CD1c-positive myeloid dendritic cell (primary cell): ENCODE measurements around the gene ZNF423.

Experiments used
- DNase-seq: peaks from one replicate; pipeline ENCODE4 v3.0.0-alpha.2; 2016; ENCODE audit errors: extremely low spot score

The ZNF423 gene

DNA sequence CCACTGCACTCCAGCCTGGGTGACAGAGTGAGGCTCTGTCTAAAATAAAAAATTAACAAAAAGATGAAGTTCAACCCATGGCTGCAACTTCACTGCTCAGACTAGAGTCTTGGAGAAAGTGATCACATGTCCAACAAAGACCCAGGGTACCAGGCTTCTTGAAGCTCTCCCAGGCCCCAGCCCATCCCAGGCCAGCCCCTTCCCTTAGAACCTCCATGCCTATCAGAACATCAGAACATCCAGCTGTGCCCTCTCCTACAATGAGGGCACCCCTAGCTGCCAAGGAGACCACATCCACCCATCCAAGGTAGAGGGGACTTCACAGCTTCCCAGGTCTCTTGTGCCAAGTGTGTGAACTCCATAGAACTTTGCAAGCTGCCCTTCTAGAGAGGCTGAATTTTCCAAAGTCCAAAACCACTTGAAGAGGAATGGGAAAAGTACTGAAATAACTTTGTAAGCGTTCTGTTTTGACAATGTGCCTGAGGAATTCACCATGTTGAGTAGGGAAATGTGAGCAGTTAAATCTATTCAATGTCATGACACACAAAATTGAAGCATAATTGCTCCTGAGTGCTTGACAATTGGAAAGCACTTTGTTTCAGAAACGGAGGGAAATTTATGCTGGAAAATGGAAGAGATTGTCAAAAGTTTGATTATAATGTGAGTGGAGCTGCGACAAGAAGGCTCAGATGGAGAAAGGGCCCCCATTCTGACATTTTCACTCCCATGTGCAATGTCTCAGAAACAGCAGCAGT is 230.4 kb downstream of the ZNF423 start:
- no peak for DNase-seq

DNA sequence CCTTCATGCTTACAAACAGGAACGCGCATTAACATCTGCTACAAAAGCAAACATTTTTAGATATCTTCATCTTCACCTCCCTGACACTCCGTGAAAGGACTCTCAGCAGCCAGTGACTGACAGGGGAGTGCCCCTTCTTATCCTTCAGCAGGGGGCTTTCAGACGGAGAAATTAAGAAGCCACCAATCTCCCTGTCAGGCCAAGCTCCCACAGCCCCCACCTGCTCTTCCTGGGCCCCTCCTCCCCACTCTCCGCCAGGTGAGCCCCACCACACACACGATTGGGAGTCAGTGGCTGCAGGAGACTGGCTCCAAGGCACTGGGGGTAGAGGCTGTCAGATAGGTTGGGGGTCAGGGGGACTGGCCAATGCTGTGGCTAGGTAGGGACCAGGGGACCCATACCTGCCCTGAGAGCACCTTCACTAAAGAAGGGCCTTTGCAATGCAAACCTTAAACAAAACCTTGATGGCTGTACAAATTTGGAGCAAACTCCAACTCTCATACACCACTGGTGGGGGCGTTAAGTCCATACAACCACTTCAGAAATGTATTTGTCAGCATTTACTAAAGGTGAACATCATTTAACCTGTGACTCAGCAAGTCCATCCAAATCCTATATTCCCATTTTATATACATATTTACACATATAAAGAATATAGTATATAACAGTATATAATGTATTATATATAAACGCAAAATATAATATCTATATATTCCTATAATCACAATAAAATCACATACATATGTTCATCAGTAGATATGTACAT is 232.2 kb downstream of the ZNF423 start:
- DNase-seq = no peak

DNA sequence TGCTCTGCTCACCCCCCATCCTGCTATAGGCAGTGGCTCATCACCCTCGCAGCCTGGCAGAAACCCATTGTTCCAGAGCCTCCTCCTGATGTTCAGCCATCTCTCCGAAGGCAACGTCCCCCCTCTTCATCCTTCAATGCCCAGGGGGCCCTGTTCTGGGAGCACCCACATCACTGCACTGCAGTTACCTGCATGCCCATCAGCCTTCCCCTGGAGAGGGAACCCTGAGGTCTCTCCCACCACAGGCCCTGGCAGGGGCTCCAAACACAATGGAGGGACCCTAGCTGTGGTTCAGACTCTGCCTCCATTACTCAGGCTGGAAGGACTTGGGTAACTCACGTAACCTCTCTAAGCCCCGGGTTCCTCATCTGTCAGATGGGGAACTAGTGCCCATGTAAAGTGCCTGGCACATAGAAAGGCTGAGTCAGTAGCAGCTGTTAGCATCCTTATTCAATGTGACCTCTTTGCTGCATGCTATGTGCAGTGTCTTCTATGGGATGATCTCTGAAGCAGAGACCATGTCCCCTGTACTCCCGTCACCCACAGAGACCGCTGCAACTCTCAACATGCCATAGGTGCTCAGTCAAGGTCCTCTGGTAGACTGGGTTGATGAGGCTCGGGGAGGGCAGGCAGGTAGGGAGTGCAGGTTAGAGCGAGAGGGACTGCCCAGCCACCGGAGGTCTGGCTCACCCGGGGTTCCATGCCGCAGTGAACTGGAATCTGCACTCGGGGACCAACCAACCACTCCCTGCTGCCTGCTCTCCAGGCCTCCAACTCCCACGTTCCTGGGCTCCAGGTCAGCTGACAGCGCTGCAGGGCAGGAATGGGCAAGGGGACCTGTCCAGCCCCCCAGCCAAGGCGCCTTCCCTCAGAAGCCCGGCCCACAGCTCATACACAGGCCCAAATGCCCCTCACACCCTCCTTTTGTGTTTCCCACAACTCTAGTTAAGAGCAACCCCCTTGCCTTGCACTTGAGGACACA is 233.2 kb downstream of the ZNF423 start:
- no peak for DNase-seq

DNA sequence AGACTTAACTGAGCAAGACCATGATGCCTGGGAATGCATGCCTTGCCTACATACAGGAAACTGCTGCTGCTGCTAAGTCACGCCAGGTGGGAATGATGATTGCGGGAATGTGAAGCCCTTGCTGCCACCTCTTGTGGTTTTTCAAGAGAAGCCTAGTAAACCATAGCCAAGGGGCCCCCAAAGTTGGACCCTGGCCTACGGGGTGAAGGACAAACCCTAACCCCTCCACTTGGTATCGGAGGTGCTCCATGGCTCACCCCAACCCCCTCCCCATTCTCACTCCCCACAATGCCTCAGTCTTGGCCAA is 233.9 kb downstream of the ZNF423 start:
- no peak for DNase-seq

DNA sequence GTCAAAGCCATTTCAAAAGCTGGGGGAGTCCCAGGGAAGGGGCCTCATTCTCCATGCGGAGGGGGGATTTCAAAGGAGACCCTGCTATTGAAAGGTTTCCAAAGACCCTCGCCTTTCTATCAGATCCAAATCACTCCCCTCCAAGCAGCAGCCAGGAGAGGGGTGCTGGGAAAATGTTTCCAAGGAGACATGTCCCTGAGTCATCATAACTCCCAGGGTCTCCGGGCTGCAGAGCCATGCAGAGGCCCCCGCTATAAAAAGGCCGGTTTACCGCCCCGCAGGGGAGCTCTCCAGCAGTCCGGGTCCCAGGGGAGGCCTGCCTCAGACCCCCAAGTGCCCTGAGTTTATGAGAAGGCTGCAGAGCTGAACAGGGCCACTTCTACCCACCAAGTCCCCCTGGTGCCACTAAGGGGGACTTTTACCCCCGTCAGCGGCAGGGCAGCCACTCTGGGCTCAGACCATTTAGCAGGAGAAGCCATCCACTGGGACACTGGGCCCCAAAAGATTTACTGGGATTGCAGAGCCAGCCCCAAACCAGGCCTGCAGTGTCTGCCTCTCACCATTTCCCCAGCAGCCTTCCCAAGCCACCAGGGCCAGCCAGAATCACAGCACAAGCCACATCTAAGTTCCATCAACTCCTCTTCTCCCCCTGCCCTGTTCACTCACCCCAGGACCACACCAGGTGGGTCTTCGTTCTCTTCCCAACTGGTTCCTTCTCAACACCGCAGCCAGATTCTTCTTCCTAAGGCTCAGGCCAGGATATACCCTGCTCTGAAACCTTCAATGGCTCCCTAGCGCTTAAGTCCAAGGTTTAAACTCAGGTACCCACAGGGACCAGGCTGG is 234.4 kb downstream of the ZNF423 start:
- DNase-seq = no peak

DNA sequence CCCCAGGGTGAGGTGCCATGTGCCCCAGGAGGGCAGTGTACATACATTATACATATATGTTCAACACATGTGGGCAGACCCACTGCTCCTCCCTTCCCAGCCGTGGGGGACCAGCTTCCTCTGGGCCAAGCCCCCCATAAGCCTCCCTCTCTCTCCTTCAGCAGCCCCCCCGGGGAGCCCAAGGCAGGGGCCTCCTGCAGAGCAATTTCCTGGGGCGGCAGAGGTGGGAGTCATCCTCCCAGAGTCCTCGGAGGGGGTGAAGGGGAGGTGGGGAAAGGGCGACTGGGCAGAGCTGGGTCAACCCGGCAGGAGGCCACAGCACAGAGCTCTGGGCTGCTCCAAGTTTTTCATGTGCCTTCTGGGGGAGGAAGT is 235.1 kb downstream of the ZNF423 start:
- DNase-seq = no peak

DNA sequence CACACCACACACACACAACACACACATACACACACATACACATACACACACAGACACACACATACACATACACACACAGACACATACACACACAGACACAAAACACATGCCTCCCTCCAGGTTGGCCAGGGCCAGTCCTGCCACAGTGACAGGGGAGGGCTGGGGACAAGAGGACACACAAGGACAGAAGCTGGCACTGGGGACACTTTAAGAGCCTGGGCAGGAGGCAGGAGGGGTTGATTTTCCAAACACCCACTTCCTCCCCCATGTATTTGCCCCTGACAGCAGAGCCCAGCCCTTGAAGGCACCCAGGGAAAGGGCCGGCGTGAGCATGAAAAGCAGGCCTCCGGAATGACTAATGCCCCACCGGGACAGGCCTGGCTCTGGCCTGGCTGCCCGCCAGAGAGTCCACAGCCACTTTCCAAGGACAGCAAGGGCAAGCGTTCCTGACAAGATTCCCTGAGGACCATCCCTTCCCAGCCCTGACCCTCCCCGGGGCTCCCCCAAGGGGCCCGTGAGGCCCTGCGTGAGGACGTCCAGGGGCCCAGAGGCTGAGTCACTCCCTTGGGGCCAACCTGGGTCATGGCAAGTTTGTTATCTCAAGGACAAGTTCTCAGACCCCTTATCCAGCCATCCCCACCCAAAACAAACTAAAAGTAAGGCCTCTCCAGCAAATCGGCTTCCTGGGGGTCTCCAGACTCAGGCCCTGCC is 235.6 kb downstream of the ZNF423 start:
- DNase-seq = no peak

DNA sequence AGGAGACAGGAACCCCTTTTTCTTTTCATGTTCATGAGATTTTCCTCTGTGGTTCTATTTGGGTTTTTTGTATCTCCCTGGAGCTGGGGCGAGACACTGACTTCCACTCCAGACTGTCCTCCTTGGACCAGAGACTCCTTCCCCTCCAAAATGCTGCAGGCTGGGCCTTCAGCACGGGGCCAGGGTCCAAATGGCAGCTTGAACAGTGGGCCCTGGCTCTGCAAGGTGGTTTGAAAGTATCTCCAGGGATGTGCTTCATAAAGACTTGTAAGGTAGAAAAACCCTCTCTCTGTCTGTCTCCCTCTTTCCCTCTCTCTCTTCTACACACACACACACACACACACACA is 236.1 kb downstream of the ZNF423 start:
- no peak for DNase-seq

DNA sequence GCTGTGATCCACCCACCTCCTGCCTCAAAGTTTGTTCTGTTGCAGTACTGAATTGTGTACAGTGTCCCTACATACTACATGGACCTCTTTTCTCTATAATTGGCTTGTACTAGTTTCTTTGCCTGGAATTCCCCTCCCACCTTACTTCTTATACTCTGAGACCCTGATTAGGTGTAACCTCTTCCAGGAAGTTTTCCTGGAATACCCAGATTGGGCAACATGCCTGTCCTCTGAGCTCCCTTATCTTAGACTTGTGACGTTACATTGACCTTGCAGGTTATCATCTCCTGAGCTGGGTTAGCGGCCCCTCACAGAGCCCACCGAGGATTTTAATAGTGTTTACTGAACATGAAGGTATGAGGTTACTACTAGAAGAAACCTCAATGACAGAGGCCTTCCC is 237.0 kb downstream of the ZNF423 start:
- DNase-seq = no peak

DNA sequence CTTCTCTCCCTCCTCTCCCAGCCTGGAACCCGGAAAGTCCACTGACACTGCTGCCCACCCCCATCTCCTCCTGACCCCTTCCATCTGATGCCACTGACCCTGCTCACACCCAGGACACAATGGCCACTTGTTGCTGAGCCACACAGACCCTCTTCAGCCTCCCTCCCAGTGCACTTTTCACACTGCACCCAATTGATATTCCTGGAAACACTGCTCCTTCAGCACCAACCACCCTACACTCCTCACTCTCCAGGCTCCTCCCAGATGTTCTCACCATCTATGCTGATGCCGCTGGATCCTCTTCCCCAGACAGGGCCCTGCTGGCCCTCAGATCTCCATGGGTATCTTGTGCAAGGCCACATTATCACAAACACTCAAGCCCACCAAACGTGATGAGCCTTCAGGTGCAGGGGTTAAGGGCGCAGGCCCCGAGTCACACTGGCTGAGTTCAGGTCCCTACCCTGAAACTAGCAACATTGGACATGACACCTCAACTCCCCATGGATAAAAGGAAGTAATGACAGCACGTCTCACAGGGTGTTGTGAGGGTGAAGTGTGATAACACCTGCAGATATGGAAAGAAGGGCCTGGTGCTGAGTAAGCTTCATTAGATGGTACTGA is 238.1 kb downstream of the ZNF423 start:
- no peak for DNase-seq

DNA sequence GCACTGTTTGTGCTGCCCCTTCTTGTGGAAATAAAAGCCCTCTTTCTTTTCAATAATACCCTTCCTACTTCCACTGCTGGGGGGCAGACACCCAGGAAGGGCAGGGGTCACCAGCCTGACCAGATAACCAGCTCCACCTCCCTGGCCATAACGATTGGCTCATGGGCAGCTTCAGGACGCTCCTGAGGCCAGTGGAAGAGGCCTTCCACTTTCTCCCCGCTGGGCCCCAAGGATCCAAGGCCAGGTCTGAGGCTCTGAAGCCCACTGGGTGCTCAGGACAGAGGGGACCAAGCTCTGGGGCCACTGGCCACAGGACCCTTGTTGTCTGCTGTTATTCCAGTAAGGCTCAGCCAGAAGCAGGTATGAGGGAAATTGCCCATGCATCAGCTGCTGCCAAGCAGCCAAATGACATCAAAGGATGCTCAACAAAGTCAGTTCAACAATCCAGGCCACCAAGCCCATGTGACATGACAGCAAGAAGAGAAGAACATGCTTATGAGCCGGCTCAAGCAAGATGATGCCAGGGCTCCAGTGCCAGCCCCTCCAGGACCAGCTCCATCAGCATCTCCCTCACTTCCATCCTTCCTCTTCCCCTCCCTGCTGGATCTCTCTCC is 238.8 kb downstream of the ZNF423 start:
- DNase-seq = no peak

DNA sequence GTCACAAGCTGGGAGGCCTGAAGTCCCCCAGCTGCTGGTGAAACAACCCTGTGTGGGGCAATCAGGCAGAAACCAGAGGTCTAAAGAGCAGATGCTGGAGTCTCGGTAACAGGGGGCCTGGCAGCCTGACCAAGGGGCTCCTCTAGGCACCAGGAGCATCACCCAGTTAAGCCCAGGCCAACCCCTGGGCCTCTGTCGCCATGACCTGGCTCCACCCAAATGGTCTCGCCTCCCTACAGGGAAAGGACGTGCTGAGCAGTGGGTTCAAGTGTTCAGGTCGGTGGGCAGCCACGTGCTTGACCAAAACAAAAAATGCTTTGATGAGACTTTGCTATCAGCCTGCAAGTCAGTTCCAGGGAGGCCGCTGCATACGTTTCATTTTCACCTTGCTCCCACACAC is 240.3 kb downstream of the ZNF423 start:
- no peak for DNase-seq

DNA sequence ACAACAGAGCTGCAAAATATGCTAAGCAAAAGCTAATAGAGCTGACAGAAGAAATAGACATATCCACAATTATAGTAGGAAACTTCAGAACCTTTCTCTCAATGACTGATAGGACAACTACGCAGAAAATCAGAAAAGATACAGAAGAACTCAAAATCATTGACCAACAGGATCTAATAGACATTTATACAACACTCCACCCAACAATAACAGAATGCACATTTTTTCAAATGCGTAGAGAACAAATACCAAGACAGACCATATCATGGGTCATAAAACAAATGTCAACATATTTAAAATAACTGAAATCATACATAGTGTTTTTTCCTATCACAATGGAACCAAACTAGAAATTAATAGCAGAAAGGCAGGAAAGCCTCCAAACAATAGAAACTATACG is 244.9 kb downstream of the ZNF423 start:
- DNase-seq = no peak

DNA sequence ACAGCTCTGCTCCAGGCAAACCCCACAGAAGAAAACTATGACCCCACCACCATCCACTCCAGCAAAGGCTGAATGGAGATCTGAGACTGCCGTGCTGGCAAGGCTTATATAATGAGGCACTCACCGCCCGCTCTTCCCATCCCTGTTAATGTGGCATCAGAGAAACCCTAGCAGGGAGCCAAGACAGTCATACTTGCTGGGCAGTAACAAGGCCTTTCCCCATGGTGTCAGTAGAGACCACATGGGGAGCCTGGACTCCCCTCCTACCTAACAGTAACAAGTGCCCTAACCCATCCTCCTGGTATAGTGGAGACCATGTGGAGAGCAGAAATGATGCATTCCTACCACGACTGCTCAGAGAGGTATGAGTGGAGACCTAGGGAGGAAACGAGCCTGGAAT is 247.1 kb downstream of the ZNF423 start:
- DNase-seq = no peak

DNA sequence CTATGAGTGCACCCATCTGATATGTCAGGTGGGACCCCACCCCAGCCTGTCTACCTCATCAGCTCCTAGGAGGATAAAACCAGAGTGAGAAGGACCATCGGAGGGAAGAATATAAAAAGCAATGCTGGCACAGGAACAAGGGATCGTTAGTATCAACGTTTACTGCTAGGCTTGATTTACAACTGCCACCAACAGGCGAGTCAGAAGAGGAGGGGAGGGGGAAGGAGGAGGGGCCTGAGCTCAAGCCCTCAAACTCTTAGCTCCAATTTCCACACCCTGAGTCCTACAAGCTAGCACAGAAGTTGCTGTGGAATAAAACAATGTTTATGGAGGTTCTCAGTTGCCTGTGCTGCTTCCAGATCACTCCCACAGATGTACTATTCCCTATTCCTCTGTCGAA is 247.8 kb downstream of the ZNF423 start:
- DNase-seq = no peak

DNA sequence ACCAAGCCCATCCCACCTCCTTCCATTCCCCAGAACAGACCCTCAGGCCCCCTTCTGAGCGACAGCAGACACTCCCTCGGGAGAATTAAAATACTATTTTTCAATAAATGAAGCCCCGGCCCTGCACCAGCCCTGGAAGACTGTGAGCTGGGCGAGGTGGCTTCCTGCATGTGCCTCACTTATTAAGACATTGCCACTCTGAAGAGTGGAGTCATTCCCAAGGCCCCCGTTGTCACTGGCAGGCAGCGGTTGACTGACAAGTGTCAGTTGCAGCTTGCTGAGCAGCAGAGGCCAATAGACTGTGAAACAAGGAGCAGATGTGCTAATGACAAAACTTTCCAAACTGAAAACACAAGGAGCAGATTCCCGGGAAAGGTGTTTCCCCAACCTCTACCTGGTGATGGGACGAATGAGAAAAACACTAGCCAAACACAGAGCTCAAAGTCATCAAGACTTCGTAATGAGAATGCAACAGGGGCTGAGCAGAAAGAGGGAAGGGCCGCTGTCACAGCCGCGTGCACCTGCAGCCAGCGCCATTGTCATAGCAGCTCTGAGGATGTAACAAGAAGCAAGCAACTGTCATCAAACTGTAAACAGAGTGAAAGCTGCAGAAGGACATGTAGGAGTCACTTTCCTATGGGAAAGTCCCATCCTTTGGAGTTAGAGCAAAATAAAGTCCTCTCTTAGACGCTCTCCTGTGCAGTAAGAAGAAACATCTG is 250.2 kb downstream of the ZNF423 start:
- DNase-seq = no peak

DNA sequence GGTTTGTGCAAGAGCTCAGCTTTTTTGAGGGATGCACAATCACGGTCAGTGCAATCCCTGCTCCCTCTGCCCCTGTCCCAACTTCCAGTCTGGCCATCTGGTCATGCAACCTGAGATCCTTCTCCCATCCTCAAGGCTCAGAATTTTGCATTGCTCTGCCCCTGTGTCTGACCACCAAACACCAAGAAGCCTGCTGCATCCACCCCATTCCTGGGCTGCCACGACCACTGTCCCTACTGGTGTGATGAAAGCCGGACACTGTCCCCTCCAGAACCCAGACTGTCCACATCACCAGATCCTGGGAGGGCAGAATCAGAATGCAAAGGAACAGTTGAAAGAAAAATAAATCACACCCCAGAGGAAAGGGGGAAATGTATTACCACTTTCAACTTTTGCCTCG is 251.3 kb downstream of the ZNF423 start:
- DNase-seq = no peak

DNA sequence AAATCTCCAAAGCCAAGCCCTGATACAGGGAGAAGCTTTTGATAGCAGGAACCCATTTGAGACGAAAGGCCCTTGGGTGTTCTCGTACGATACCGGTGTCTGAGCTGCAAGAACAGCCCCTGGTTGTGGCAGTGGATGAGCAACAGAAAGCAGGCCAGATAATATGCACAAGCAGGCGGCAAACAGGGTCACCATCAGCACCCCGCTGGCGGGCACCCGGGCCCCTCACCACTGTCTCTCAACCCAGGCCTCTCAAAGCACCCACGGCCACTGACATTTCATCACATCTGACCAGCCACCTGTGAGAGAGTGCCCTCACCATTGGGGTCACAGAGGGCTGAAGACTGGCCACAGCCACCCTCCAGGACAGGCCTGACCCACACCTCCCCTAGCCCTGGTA is 252.0 kb downstream of the ZNF423 start:
- DNase-seq = no peak

DNA sequence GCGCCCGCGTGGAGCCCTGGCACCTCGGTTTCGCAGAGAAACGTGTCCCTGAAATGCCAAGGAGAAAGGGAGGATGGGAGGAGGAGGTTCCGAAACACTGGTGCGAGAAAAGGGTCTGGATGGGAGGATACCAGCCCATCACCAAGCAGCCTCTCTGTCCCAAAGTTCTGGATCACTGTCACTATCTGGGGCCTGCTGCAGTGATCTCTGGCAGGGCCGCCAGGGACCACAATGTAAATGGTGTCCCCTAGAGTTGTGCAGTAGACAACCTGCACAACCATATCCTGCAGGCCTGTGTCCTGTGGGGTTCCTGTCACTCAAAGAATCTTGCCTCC is 253.0 kb downstream of the ZNF423 start:
- no peak for DNase-seq
